ENCODE measurements around the gene TBC1D1.

DNA sequence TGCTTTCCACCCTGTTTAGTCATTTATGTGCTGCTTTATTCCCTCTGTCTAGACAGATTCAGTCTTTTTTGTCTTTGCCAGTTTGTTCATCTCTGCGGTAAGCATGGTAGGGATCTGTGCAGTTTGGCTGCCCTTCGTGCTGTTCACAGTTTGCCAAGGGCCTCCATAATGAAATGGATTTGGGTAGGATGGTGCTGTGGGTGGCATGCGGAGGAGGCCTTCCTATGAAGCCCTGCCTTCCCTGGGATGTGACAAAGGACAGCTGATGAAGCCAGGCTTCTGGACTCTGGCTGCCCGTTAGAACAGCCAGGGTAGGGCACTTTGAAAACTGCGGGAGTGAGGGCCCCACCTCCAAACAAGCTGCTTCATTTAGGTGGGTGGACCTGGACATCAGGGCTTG is 116.8 kb downstream of the TBC1D1 start:
- TF ChIP-seq POLR2A (IDR thresholded peaks at IDR 0.05), result no peak
- TF ChIP-seq POLR2AphosphoS5 (IDR thresholded peaks at IDR 0.05), result no peak

All from transverse colon (tissue), 3 donors.